Esophagus squamous epithelium (tissue), 5 donors: ENCODE results near the gene GAL3ST3. TPM values are rescaled to one million over a fixed set of nuclear protein-coding genes. Genes with fewer than 3 reads are reported as not detected.

ENCODE experiments used
- DNase-seq: peaks from one replicate; lab custom pipeline; 2025; lab: John Stamatoyannopoulos, UW
- H3K27ac ChIP-seq, 4 donors: fragments of 200-600 bp; sonication (generic); one replicate each; pipeline ENCODE4 v1.5.1; 2016 to 2019; ENCODE audit warnings: mild to moderate bottlenecking in 1 of 4
- H3K27me3 ChIP-seq, 4 donors: fragments of 200-600 bp; sonication (generic); 1 replicate in 3 of 4; 2 replicates in 1 of 4; pipeline versions ENCODE4 v1.5.1 to v1.6.0; 2017 to 2021; ENCODE audit warnings: antibody characterized with exemption in 1 of 4
- H3K36me3 ChIP-seq, 3 donors: fragments of 200-600 bp; sonication (generic); one replicate each; pipeline ENCODE4 v1.5.1; 2016 to 2019
- H3K4me1 ChIP-seq, 3 donors: fragments of 200-600 bp; sonication (generic); one replicate each; pipeline ENCODE4 v1.5.1; 2017 to 2019
- H3K4me3 ChIP-seq, 4 donors: fragments of 200-600 bp; sonication (generic); 1 replicate in 3 of 4; 2 replicates in 1 of 4; pipeline ENCODE4 v1.5.1; 2016 to 2019; ENCODE audit warnings: mild to moderate bottlenecking in 2 of 4, moderate library complexity in 1 of 4
- H3K9me3 ChIP-seq, 3 donors: fragments of 200-600 bp; sonication (generic); one replicate each; pipeline ENCODE4 v1.5.1; 2016 to 2019
- CTCF ChIP-seq, 6 experiments: fragments of 450-650 bp in 4 of 6; fragments of 200-600 bp in 2 of 6; sonication (generic) in 2 of 6; IDR thresholded peaks; one replicate each; pipeline ENCODE4 v1.5.1; 2016 to 2019; ENCODE audit warnings: antibody characterized with exemption in 6 of 6, mild to moderate bottlenecking in 4 of 6, moderate library complexity in 4 of 6
- POLR2A ChIP-seq, 4 donors: fragments of 450-650 bp; IDR thresholded peaks; one replicate each; pipeline ENCODE4 v1.6.1; 2017; ENCODE audit warnings: antibody characterized with exemption in 4 of 4, mild to moderate bottlenecking in 4 of 4, moderate library complexity in 3 of 4
- WGBS, 2 donors: methylation state at CpG; one replicate each; pipeline ENCODE4 v1.1.5; 2018; 5-methylcytosine and 5-hydroxymethylcytosine counted together
- intact Hi-C: fragments of 100-400 bp; cut with DNase I; formaldehyde crosslinking; loops from one replicate; pipeline ENCODE4 v1.15.0; 2022
- total RNA-seq, 4 donors: library from RNA; depleted of rRNA; stranded (reverse); fragments of >200 nt; gene quantifications; one replicate each; pipeline ENCODE4 v1.1.0, GENCODE V29; 2016
- donor health status: DM: yes; HTN: yes; CAD: no.

GAL3ST3 gene
- total RNA-seq, 4 donors from 2014 or later: not detected

GRCh38 chr11:66077927-66078326 is 29.0 kb upstream of the GAL3ST3 start:
- Histone ChIP-seq H3K4me3 (no peak overlapping the region), H3K27ac (no peak overlapping the region), H3K36me3 (peaks cover 0 to 37% (median 3%) of the 10 kb centered on the region in 3 donors), H3K4me1 (peaks cover 31 to 66% (median 37%) of the 10 kb centered on the region in 3 donors), H3K9me3 (no peaks in the 10 kb centered on the region), H3K27me3 (no peaks in the 10 kb centered on the region)
- intact Hi-C loops: loop anchor here (5.0 kb wide), 1 partner anchor 54 kb away; no protein-coding TSS in a partner anchor
- DNase-seq: no peak
- WGBS, 2 donors: 85 to 91% methylated on average over 3 of the region's 3 CpGs
- no peak for TF ChIP-seq CTCF (IDR thresholded peaks at IDR 0.05)
- TF ChIP-seq POLR2A (IDR thresholded peaks at IDR 0.05): no peak

GRCh38 chr11:66076561-66076960 is 27.6 kb upstream of the GAL3ST3 start:
- 50 to 65% methylated on average over 4 to 9 of the region's 9 CpGs for WGBS, 2 donors
- Histone ChIP-seq H3K36me3 (peaks cover 0 to 42% (median 3%) of the 10 kb centered on the region in 3 donors), H3K4me3 (no peak overlapping the region), H3K4me1 (peaks cover 24 to 66% (median 32%) of the 10 kb centered on the region in 3 donors), H3K9me3 (no peaks in the 10 kb centered on the region), H3K27ac (no peak overlapping the region), H3K27me3 (no peaks in the 10 kb centered on the region)
- intact Hi-C loops: loop anchor here (5.0 kb wide), 1 partner anchor 56 kb away; no protein-coding TSS in a partner anchor
- TF ChIP-seq CTCF (IDR thresholded peaks at IDR 0.05) (no peak), POLR2A (IDR thresholded peaks at IDR 0.05) (no peak)
- DNase-seq: no peak

- DNase-seq: no peak
- Histone ChIP-seq H3K4me1 (peaks cover 14 to 62% (median 29%) of the 10 kb centered on the region in 3 donors), H3K27ac (no peak overlapping the region), H3K9me3 (no peaks in the 10 kb centered on the region), H3K4me3 (no peak overlapping the region), H3K36me3 (peaks cover 0 to 42% (median 3%) of the 10 kb centered on the region in 3 donors), H3K27me3 (no peaks in the 10 kb centered on the region)
- intact Hi-C loops: loop anchor here (5.0 kb wide), 1 partner anchor 57 kb away; no protein-coding TSS in a partner anchor
- 95 to 96% methylated on average over 4 of the region's 4 CpGs for WGBS, 2 donors
- TF ChIP-seq POLR2A (IDR thresholded peaks at IDR 0.05) (no peak), CTCF (IDR thresholded peaks at IDR 0.05) (no peak)
These were observed 26.3 kb upstream of the GAL3ST3 start for GRCh38 chr11:66075273-66075672.

- no peak overlapping the region for H3K27ac ChIP-seq
- no peaks in the 10 kb centered on the region for H3K27me3 ChIP-seq
- H3K9me3 ChIP-seq: no peaks in the 10 kb centered on the region
- TF ChIP-seq CTCF (IDR thresholded peaks at IDR 0.05): no peak
- no peak for TF ChIP-seq POLR2A (IDR thresholded peaks at IDR 0.05)
- WGBS, 2 donors: 83 to 100% methylated on average over 1 of the region's 1 CpG
- intact Hi-C loops: no loop called here
- H3K4me3 ChIP-seq: no peak overlapping the region
- no peak for DNase-seq
- H3K36me3 ChIP-seq: peaks cover 0 to 46% (median 3%) of the 10 kb centered on the region in 3 donors
- H3K4me1 ChIP-seq: peaks cover 20 to 59% (median 29%) of the 10 kb centered on the region in 3 donors
These were observed 24.7 kb upstream of the GAL3ST3 start for GRCh38 chr11:66073669-66074068.

- TF ChIP-seq POLR2A (IDR thresholded peaks at IDR 0.05) (no peak), CTCF (IDR thresholded peaks at IDR 0.05) (no peak)
- intact Hi-C loops: no loop called here
- Histone ChIP-seq H3K27me3 (no peaks in the 10 kb centered on the region), H3K4me1 (peaks cover 23 to 67% (median 34%) of the 10 kb centered on the region in 3 donors), H3K27ac (no peak overlapping the region), H3K9me3 (no peaks in the 10 kb centered on the region), H3K4me3 (no peak overlapping the region), H3K36me3 (peaks cover 0 to 57% (median 3%) of the 10 kb centered on the region in 3 donors)
- no peak for DNase-seq
- WGBS, 2 donors: 74 to 78% methylated on average over 7 of the region's 8 CpGs
These were observed 23.6 kb upstream of the GAL3ST3 start for GRCh38 chr11:66072518-66072917.
